Measurements from ENCODE around the gene ZNF526. TPM values are rescaled to one million over a fixed set of nuclear protein-coding genes. Genes with fewer than 3 reads are reported as not detected.

ZNF526 gene
- total and polyA plus RNA-seq, 9 of the 15 experiments (the other 6 are each of a cell fraction or from before 2014, with no cell fraction given), result 1.3 to 17.9 (median 6.2) TPM

GRCh38 chr19:42216653-42217519 is 3.2 kb upstream of the ZNF526 start (continued):
- TF ChIP-seq HMGXB4 (CRISPR knock-in tag; IDR thresholded peaks at IDR 0.05) (no peak), FOXK2 (conservative IDR thresholded peaks at IDR 0.05 in 1 of 2, IDR thresholded peaks at IDR 0.05 in 1 of 2; ENCODE audit: low read depth in 2 of 2) (peak in 1 of 2 experiments; percentile 92; a peak in 2 of 4 replicates), NONO (IDR thresholded peaks at IDR 0.05; ENCODE audit: low read depth in 2 of 2, low read length in 1 of 2) (peak in 1 of 2 experiments; percentile 97; a peak in 2 of 4 replicates), CEBPB (tag; IDR thresholded peaks at IDR 0.05) (no peak), MAX (CRISPR knock-in tag; IDR thresholded peaks at IDR 0.05) (peak; percentile 32; the same call in 1 of the 2 replicates), CCNT2 (IDR thresholded peaks at IDR 0.05; ENCODE audit: borderline replicate concordance, extremely low read depth, insufficient read length, low read depth, low read length) (peak; percentile 45), NCOA2 (IDR thresholded peaks at IDR 0.05; ENCODE audit: partially characterized antibody in 2 of 2) (no peak), MLX (CRISPR knock-in tag; conservative IDR thresholded peaks at IDR 0.05) (no peak), ETS1 (conservative IDR thresholded peaks at IDR 0.05; ENCODE audit: control insufficient read depth, low read depth, low read length) (peak; percentile 36), L3MBTL2 (IDR thresholded peaks at IDR 0.05) (0 out of 2 replicates have a peak, but pooled peaks have one; percentile 18), THAP12 (CRISPR knock-in tag; IDR thresholded peaks at IDR 0.05) (no peak), ZNF224 (CRISPR knock-in tag; IDR thresholded peaks at IDR 0.05) (no peak), BCLAF1 (IDR thresholded peaks at IDR 0.05; ENCODE audit: borderline replicate concordance in 1 of 2, control insufficient read depth in 1 of 2, low read depth in 2 of 2, low read length in 1 of 2) (peak in 1 of 2 experiments; percentile 75; a peak in 1 of 4 replicates), FOXJ3 (CRISPR knock-in tag; IDR thresholded peaks at IDR 0.05) (no peak)

Data from K562 (cell line).